ENCODE data around the gene FGR. TPM values are rescaled to one million over a fixed set of nuclear protein-coding genes. Genes with fewer than 3 reads are reported as not detected.
"Not testable (repeated sequence)": the region's sequence is repeated elsewhere in the genome, so short reads cannot be mapped to it uniquely, and the experiment has no call there.

The FGR gene
- total RNA-seq: 1 to 10 TPM; 4.3 to 9.8 (median 5.2) TPM

DNA sequence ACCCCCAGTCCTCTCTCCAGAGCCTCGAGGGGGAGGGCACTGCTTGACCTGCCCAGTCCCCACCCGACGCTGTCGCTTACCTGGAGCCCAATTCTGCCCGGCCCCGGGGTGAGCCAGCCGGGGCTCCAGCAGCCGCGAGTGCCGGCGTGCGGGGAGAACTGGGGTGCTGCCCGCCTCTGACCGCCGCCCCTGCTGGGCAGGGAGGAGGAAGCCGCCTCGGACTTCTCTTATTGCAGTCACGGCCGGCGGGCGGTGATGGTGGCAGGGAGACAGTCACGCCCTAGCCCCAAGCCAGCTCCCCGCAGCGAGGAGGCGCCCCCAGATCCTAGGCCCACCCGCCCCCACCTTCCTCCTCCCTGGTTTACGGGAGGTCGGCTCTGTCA is at the start of gene FGR:
TSS of gene FGR (minus strand) at position 201 of the 383 bp plus-strand sequence. CDS start 11,269 bp downstream, outside the sequence.
- TF ChIP-seq, protein P1, sequence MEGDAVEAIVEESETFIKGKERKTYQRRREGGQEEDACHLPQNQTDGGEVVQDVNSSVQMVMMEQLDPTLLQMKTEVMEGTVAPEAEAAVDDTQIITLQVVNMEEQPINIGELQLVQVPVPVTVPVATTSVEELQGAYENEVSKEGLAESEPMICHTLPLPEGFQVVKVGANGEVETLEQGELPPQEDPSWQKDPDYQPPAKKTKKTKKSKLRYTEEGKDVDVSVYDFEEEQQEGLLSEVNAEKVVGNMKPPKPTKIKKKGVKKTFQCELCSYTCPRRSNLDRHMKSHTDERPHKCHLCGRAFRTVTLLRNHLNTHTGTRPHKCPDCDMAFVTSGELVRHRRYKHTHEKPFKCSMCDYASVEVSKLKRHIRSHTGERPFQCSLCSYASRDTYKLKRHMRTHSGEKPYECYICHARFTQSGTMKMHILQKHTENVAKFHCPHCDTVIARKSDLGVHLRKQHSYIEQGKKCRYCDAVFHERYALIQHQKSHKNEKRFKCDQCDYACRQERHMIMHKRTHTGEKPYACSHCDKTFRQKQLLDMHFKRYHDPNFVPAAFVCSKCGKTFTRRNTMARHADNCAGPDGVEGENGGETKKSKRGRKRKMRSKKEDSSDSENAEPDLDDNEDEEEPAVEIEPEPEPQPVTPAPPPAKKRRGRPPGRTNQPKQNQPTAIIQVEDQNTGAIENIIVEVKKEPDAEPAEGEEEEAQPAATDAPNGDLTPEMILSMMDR (IDR thresholded peaks at IDR 0.05): no peak
- no peak for TF ChIP-seq POLR2A (IDR thresholded peaks at IDR 0.05)
- intact Hi-C loops (cut with DNase I; ENCODE audit: low total_unique reads): no loop called here
- peak within 1 kb of the TSS; percentile 24 for H3K4me3 ChIP-seq (ENCODE audit: low read depth, poor library complexity, severe bottlenecking)
- DNase-seq (ENCODE audit: low spot score in 2 of 2): no peak
- 60 to 65% methylated on average over 18 to 27 of the region's 28 CpGs for WGBS, 2 donors

DNA sequence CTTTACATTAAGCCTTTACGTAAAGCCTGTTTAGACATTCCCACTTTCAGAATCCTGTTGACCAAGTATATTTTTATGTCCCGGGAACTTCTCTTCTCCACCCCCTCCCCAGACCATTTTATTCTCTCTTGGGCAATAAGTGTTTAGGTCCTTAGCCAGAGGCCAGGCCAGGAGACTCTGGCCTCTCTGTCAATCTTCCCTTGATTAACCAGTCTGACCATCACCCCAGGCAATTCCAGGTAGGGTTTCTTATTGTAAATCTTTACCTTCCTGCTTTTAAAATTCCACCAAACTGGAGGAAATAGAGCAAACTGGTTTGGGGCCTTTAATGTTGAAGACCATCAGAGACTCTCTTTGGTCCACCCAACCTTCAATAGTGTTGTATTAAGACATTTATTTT is 49.2 kb upstream of the FGR start:
- no peak for TF ChIP-seq POLR2A (IDR thresholded peaks at IDR 0.05)
- TF ChIP-seq, protein P1 (IDR thresholded peaks at IDR 0.05): no peak
- WGBS, 2 donors: 90 to 97% methylated on average over 2 of the region's 2 CpGs
- DNase-seq (ENCODE audit: low spot score in 2 of 2): no peak
- intact Hi-C loops (cut with DNase I; ENCODE audit: low total_unique reads): no loop called here
- H3K4me3 ChIP-seq (ENCODE audit: low read depth, poor library complexity, severe bottlenecking): no peak overlapping the region

DNA sequence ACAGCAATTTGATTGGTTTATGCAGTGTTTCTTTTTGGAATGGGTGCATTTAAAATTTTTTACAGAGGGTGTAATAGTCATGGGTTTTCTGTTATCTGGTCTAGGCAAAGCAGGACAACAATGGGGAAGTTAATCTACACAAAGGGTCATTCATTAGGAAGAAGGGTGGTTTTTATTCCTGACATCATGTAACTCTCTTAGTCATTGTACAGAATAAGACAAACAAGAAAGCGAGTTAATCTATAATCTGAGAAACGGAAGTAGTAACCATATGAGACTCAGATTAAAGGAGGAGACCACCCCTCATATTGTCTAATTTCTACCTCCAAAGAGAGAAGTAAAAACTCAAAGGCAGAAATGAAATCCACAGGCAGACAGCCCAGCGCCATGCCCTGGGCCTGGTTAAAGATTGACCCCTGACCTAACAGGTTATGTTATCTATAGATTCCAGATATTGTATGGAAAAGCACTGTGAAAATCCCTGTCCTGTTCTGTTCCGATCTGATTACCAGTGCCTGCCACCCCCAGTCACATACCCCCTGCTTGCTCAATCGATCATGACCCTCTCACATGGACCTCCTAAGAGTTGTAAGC is 47.5 kb upstream of the FGR start:
- 92 to 93% methylated on average over 5 of the region's 5 CpGs for WGBS, 2 donors
- intact Hi-C loops (cut with DNase I; ENCODE audit: low total_unique reads): no loop called here
- DNase-seq (ENCODE audit: low spot score in 2 of 2): no peak
- TF ChIP-seq, protein P1 (IDR thresholded peaks at IDR 0.05): no peak
- TF ChIP-seq POLR2A (IDR thresholded peaks at IDR 0.05): no peak
- no peak overlapping the region for H3K4me3 ChIP-seq (ENCODE audit: low read depth, poor library complexity, severe bottlenecking)

- WGBS, 2 donors: 96 to 98% methylated on average over 4 of the region's 4 CpGs
- intact Hi-C loops (cut with DNase I; ENCODE audit: low total_unique reads): not testable (repeated sequence)
Observed at GRCh38 chr1:27681580-27681979, 46.6 kb upstream of the FGR start.

GRCh38 chr1:27680225-27680791 is 45.3 kb upstream of the FGR start:
- intact Hi-C loops (cut with DNase I; ENCODE audit: low total_unique reads); DNase-seq (ENCODE audit: low spot score in 2 of 2); H3K4me3 ChIP-seq (ENCODE audit: low read depth, poor library complexity, severe bottlenecking): not testable (repeated sequence)
- 100% methylated on average over 2 of the region's 2 CpGs for WGBS, 2 donors

More at GRCh38 chr1:27681580-27681979, 46.6 kb upstream of the FGR start:
- not testable (repeated sequence) for H3K4me3 ChIP-seq (ENCODE audit: low read depth, poor library complexity, severe bottlenecking); DNase-seq (ENCODE audit: low spot score in 2 of 2)

- DNase-seq (ENCODE audit: low spot score in 2 of 2): no peak
- intact Hi-C loops (cut with DNase I; ENCODE audit: low total_unique reads): no loop called here
- no peak for TF ChIP-seq POLR2A (IDR thresholded peaks at IDR 0.05)
- no peak overlapping the region for H3K4me3 ChIP-seq (ENCODE audit: low read depth, poor library complexity, severe bottlenecking)
Observed at GRCh38 chr1:27678747-27679146, 43.8 kb upstream of the FGR start.

DNA sequence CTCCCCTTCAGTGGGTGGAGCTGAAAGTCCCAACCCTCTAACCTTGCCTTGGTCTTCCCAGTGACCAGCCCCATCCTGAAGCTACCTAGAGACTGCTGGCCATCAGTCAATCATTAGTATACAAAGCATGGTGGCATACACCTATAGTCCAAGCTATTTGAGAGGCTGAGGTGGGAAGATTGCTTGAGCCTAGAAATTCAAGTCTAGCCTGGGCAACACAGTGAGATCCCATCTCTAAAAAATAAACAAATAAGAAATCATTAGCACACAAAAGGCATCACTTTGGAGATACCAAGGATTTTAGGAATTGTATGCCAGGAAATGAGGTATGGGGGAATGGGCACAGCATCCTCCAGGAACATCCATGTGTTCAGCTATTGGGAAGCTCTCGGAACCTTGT is 41.4 kb upstream of the FGR start:
- WGBS, 2 donors: 91 to 100% methylated on average over 1 of the region's 1 CpG
- intact Hi-C loops (cut with DNase I; ENCODE audit: low total_unique reads): no loop called here
- TF ChIP-seq, protein P1 (IDR thresholded peaks at IDR 0.05): no peak
- TF ChIP-seq POLR2A (IDR thresholded peaks at IDR 0.05): no peak

More for the DNA sequence above, 41.4 kb upstream of the FGR start:
- DNase-seq (ENCODE audit: low spot score in 2 of 2): no peak
- no peak overlapping the region for H3K4me3 ChIP-seq (ENCODE audit: low read depth, poor library complexity, severe bottlenecking)

All from lower leg skin (tissue), 4 donors.